ENCODE results near the gene CXCL9.

Gene CXCL9

DNA sequence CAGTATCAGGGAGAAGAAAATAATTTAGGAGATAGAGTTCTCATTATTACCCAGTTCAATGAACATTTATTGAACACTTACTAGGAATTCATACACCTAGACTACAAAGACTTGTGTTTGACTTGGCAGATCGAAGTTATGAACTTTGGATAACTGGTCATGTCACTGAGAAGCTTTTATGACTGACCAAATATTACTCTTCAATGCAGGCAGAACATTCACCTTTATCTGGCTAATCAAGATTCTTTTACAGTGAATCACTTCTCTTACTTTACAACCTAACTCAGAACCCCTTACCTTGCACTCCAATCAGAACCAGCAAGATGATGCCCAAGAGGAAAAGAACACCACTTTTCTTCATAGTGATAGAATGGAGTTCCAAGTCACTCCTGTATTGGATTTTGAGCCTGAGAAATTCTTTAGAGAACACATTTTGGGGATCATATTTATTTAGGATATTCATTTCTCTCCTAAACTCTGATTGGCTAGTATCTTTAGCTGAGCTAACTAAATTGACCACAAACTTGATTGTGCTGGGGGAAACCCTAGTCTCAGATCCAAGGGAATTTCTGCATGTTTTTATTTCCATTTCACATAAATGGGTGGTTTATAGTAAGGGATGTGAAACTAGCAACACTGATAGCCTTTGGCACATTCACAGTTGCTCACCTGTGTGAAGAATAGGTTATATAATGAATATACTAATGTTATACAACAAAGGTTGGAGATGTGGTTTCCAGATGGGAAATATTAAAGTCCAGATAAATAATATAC lies at the start of gene CXCL9:
TSS of gene CXCL9 (minus strand) at position 421 of the 774 bp plus-strand sequence. CDS start at position 361, 60 bp downstream.
- TF ChIP-seq, protein P1, sequence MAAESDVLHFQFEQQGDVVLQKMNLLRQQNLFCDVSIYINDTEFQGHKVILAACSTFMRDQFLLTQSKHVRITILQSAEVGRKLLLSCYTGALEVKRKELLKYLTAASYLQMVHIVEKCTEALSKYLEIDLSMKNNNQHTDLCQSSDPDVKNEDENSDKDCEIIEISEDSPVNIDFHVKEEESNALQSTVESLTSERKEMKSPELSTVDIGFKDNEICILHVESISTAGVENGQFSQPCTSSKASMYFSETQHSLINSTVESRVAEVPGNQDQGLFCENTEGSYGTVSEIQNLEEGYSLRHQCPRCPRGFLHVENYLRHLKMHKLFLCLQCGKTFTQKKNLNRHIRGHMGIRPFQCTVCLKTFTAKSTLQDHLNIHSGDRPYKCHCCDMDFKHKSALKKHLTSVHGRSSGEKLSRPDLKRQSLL (tag by site-specific recombination; IDR thresholded peaks at IDR 0.05): no peak
- no peak for TF ChIP-seq ZNF658 (tag by site-specific recombination; IDR thresholded peaks at IDR 0.05)
- TF ChIP-seq, protein P2, sequence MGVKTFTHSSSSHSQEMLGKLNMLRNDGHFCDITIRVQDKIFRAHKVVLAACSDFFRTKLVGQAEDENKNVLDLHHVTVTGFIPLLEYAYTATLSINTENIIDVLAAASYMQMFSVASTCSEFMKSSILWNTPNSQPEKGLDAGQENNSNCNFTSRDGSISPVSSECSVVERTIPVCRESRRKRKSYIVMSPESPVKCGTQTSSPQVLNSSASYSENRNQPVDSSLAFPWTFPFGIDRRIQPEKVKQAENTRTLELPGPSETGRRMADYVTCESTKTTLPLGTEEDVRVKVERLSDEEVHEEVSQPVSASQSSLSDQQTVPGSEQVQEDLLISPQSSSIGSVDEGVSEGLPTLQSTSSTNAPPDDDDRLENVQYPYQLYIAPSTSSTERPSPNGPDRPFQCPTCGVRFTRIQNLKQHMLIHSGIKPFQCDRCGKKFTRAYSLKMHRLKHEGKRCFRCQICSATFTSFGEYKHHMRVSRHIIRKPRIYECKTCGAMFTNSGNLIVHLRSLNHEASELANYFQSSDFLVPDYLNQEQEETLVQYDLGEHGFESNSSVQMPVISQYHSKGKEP (tag by site-specific recombination; IDR thresholded peaks at IDR 0.05): no peak
- TF ChIP-seq ZNF121 (tag by site-specific recombination; IDR thresholded peaks at IDR 0.05): no peak
- TF ChIP-seq BCL11A (tag by site-specific recombination; IDR thresholded peaks at IDR 0.05; ENCODE audit: low read depth): no peak
- no peak for TF ChIP-seq ZNF555 (tag by site-specific recombination; conservative IDR thresholded peaks at IDR 0.05)
- no peak for TF ChIP-seq SP3 (tag by site-specific recombination; IDR thresholded peaks at IDR 0.05)
- TF ChIP-seq ZNF202 (tag by site-specific recombination; IDR thresholded peaks at IDR 0.05; ENCODE audit: borderline replicate concordance): no peak
- no peak for TF ChIP-seq ZNF266 (tag by site-specific recombination; IDR thresholded peaks at IDR 0.05; ENCODE audit: low read depth)
- TF ChIP-seq, protein P3, sequence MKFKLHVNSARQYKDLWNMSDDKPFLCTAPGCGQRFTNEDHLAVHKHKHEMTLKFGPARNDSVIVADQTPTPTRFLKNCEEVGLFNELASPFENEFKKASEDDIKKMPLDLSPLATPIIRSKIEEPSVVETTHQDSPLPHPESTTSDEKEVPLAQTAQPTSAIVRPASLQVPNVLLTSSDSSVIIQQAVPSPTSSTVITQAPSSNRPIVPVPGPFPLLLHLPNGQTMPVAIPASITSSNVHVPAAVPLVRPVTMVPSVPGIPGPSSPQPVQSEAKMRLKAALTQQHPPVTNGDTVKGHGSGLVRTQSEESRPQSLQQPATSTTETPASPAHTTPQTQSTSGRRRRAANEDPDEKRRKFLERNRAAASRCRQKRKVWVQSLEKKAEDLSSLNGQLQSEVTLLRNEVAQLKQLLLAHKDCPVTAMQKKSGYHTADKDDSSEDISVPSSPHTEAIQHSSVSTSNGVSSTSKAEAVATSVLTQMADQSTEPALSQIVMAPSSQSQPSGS (tag by site-specific recombination; IDR thresholded peaks at IDR 0.05; ENCODE audit: low read depth): no peak
- TF ChIP-seq ZBTB7A (tag by site-specific recombination; IDR thresholded peaks at IDR 0.05; ENCODE audit: low read depth): no peak
- TF ChIP-seq, protein P4, sequence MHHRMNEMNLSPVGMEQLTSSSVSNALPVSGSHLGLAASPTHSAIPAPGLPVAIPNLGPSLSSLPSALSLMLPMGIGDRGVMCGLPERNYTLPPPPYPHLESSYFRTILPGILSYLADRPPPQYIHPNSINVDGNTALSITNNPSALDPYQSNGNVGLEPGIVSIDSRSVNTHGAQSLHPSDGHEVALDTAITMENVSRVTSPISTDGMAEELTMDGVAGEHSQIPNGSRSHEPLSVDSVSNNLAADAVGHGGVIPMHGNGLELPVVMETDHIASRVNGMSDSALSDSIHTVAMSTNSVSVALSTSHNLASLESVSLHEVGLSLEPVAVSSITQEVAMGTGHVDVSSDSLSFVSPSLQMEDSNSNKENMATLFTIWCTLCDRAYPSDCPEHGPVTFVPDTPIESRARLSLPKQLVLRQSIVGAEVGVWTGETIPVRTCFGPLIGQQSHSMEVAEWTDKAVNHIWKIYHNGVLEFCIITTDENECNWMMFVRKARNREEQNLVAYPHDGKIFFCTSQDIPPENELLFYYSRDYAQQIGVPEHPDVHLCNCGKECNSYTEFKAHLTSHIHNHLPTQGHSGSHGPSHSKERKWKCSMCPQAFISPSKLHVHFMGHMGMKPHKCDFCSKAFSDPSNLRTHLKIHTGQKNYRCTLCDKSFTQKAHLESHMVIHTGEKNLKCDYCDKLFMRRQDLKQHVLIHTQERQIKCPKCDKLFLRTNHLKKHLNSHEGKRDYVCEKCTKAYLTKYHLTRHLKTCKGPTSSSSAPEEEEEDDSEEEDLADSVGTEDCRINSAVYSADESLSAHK (tag by site-specific recombination; IDR thresholded peaks at IDR 0.05): no peak
- TF ChIP-seq, protein P5, sequence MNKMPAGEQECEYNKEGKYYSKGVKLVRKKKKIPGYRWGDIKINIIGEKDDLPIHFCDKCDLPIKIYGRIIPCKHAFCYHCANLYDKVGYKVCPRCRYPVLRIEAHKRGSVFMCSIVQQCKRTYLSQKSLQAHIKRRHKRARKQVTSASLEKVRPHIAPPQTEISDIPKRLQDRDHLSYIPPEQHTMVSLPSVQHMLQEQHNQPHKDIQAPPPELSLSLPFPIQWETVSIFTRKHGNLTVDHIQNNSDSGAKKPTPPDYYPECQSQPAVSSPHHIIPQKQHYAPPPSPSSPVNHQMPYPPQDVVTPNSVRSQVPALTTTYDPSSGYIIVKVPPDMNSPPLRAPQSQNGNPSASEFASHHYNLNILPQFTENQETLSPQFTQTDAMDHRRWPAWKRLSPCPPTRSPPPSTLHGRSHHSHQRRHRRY (tag by site-specific recombination; IDR thresholded peaks at IDR 0.05): no peak
- TF ChIP-seq, protein P6, sequence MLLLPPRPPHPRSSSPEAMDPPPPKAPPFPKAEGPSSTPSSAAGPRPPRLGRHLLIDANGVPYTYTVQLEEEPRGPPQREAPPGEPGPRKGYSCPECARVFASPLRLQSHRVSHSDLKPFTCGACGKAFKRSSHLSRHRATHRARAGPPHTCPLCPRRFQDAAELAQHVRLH (tag by site-specific recombination; IDR thresholded peaks at IDR 0.05): no peak
- no peak for TF ChIP-seq GLIS1 (tag by site-specific recombination; IDR thresholded peaks at IDR 0.05)
- no peak for TF ChIP-seq OSR2 (tag by site-specific recombination; IDR thresholded peaks at IDR 0.05)
- no peak for TF ChIP-seq ZNF391 (tag by site-specific recombination; IDR thresholded peaks at IDR 0.05; ENCODE audit: borderline replicate concordance, low read depth)
- Histone ChIP-seq H3K36me3 (ENCODE audit: control insufficient read depth in 2 of 2, insufficient read depth in 1 of 2, low read length in 2 of 2) (no peaks in the 10 kb centered on the region), H3K4me1 (ENCODE audit: control insufficient read depth, insufficient read depth, low read length) (no peaks in the 10 kb centered on the region), H3K9me3 (ENCODE audit: control insufficient read depth, insufficient read depth, low read depth, low read length) (no peaks in the 10 kb centered on the region), H3K27ac (ENCODE audit: extremely low read depth, low read depth, low read length) (no peak within 1 kb of the TSS), H3K4me3 (ENCODE audit: low read depth, low read length) (no peak within 1 kb of the TSS)
- ChIA-PET POLR2A (no interaction called here), CTCF (interaction anchor here (1.5 kb wide), 1 partner anchor 11 kb away, joined by 6 read pairs; no protein-coding TSS in a partner anchor)

Measured in HEK293 (cell line).